Neural progenitor cell (in vitro differentiated cells): ENCODE measurements around the gene LRRC75A. TPM values are rescaled to one million over a fixed set of nuclear protein-coding genes. Genes with fewer than 3 reads are reported as not detected.

Source experiments
- DNase-seq: peaks from one replicate; pipeline ENCODE4 v3.0.0-alpha.2; 2016; ENCODE audit warnings: low spot score
- H2AFZ ChIP-seq: fragments of 200-600 bp; sonication (generic); replicated peaks from 2 replicates; pipeline ENCODE4 v1.6.1; 2016; ENCODE audit warnings: antibody characterized with exemption
- H3F3A ChIP-seq: fragments of 200-600 bp; sonication (generic); 2 replicates; pipeline ENCODE4 v1.6.1; 2016; ENCODE audit warnings: antibody characterized with exemption, low read depth
- H3K27ac ChIP-seq: fragments of 200-600 bp; sonication (generic); 2 replicates; pipeline ENCODE4 v1.5.1; 2016; ENCODE audit warnings: mild to moderate bottlenecking
- H3K27me3 ChIP-seq: fragments of 200-600 bp; sonication (generic); 2 replicates; pipeline ENCODE4 v1.6.1; 2016; ENCODE audit warnings: mild to moderate bottlenecking, moderate library complexity
- H3K36me3 ChIP-seq: fragments of 200-600 bp; sonication (generic); 2 replicates; pipeline ENCODE4 v1.5.1; 2016
- H3K4me1 ChIP-seq: fragments of 200-600 bp; sonication (generic); 2 replicates; pipeline ENCODE4 v1.6.1; 2016; ENCODE audit warnings: mixed run types
- H3K4me2 ChIP-seq: fragments of 200-600 bp; sonication (generic); 2 replicates; pipeline ENCODE4 v1.6.1; 2016
- H3K4me3 ChIP-seq: fragments of 200-600 bp; sonication (generic); 2 replicates; pipeline ENCODE4 v1.5.1; 2016
- H3K79me2 ChIP-seq: fragments of 200-600 bp; sonication (generic); 2 replicates; pipeline ENCODE4 v1.6.1; 2016; ENCODE audit warnings: low read depth
- H3K9ac ChIP-seq: fragments of 200-600 bp; sonication (generic); 2 replicates; pipeline ENCODE4 v1.6.1; 2016
- H3K9me3 ChIP-seq: fragments of 200-600 bp; sonication (generic); 2 replicates; pipeline ENCODE4 v1.5.1; 2016; ENCODE audit warnings: low read depth
- H4K20me1 ChIP-seq: fragments of 200-600 bp; sonication (generic); 2 replicates; pipeline ENCODE4 v1.6.1; 2016; ENCODE audit warnings: low read depth
- H3K27ac Mint-ChIP-seq: 3 replicates; pipeline ENCODE4 v1.8.0; 2021; ENCODE audit warnings: mixed read lengths
- H3K27me3 Mint-ChIP-seq: 2 replicates; pipeline ENCODE4 v1.8.0; 2022; ENCODE audit warnings: low read depth, mild to moderate bottlenecking, inconsistent platforms, moderate library complexity, mixed read lengths; ENCODE audit not compliant: insufficient read depth
- H3K36me3 Mint-ChIP-seq: 3 replicates; pipeline ENCODE4 v1.8.0; 2021; ENCODE audit warnings: mixed read lengths
- H3K4me1 Mint-ChIP-seq: 3 replicates; pipeline ENCODE4 v1.8.0; 2021; ENCODE audit warnings: mixed read lengths
- H3K4me3 Mint-ChIP-seq: 3 replicates; pipeline ENCODE4 v1.8.0; 2021; ENCODE audit warnings: mild to moderate bottlenecking, moderate library complexity, mixed read lengths
- H3K9me3 Mint-ChIP-seq: 3 replicates; pipeline ENCODE4 v1.8.0; 2020; ENCODE audit warnings: mixed read lengths
- EZH2 ChIP-seq: fragments of 200-600 bp; sonication (generic); IDR thresholded peaks from 2 replicates; pipeline ENCODE4 v1.6.1; 2017; ENCODE audit warnings: antibody characterized with exemption, mild to moderate bottlenecking, moderate library complexity
- EZH2phosphoT487 ChIP-seq: fragments of 200-600 bp; sonication (generic); IDR thresholded peaks from 2 replicates; pipeline ENCODE4 v1.6.1; 2017; ENCODE audit warnings: antibody characterized with exemption
- total RNA-seq: library from RNA; depleted of rRNA; stranded (reverse); fragments of >200 nt; gene quantifications from 2 replicates; pipeline ENCODE4 v1.2.3, GENCODE V29; 2015; ENCODE audit warnings: low replicate concordance
- TF ChIP-seq, protein P1 (sequence below): fragments of 200-600 bp; sonication (generic); IDR thresholded peaks from 2 replicates; pipeline ENCODE4 v1.5.1; 2017; ENCODE audit warnings: antibody characterized with exemption, mild to moderate bottlenecking

LRRC75A gene
- total RNA-seq, 1 donor from 2014 or later = 4.0 TPM

DNA sequence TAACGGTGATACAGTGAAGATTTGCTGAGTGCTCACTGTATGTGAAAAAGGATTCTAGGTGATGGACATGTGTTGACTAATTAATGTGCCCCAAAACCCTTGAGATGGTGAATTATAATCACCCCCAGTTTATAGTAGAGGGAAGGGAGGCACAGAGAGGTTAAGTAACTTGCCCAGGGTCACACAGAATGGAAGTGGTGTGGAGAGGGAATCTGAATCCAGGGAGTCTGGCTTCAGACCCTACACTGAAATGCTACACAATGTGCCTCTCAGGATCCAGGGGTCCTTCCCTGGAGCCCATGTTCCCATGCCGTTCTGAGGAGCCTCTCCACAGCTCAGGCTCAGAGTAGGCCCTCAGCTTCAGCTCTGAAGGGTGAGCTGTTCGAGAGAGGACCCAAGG lies 65.0 kb downstream of the LRRC75A start:
- no peak overlapping the region for H3K27ac ChIP-seq
- Mint-ChIP-seq H3K4me1 (peaks cover 9% of the 10 kb centered on the region), H3K27ac (no peak overlapping the region), H3K27me3 (no peaks in the 10 kb centered on the region), H3K36me3 (no peaks in the 10 kb centered on the region), H3K9me3 (no peaks in the 10 kb centered on the region), H3K4me3 (no peak overlapping the region)
- H3K9me3 ChIP-seq = no peaks in the 10 kb centered on the region
- H3F3A ChIP-seq = no peaks in the 10 kb centered on the region
- DNase-seq = no peak
- H3K4me3 ChIP-seq = no peak overlapping the region
- H3K27me3 ChIP-seq = no peaks in the 10 kb centered on the region
- no peak overlapping the region for H3K9ac ChIP-seq
- H4K20me1 ChIP-seq = no peaks in the 10 kb centered on the region
- H3K4me1 ChIP-seq = no peaks in the 10 kb centered on the region
- TF ChIP-seq EZH2 (no peak), EZH2phosphoT487 (no peak)
- TF ChIP-seq, protein P1, sequence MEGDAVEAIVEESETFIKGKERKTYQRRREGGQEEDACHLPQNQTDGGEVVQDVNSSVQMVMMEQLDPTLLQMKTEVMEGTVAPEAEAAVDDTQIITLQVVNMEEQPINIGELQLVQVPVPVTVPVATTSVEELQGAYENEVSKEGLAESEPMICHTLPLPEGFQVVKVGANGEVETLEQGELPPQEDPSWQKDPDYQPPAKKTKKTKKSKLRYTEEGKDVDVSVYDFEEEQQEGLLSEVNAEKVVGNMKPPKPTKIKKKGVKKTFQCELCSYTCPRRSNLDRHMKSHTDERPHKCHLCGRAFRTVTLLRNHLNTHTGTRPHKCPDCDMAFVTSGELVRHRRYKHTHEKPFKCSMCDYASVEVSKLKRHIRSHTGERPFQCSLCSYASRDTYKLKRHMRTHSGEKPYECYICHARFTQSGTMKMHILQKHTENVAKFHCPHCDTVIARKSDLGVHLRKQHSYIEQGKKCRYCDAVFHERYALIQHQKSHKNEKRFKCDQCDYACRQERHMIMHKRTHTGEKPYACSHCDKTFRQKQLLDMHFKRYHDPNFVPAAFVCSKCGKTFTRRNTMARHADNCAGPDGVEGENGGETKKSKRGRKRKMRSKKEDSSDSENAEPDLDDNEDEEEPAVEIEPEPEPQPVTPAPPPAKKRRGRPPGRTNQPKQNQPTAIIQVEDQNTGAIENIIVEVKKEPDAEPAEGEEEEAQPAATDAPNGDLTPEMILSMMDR = no peak
- no peaks in the 10 kb centered on the region for H3K79me2 ChIP-seq
- H3K4me2 ChIP-seq = no peak overlapping the region
- H2AFZ ChIP-seq = no peak overlapping the region
- no peaks in the 10 kb centered on the region for H3K36me3 ChIP-seq

DNA sequence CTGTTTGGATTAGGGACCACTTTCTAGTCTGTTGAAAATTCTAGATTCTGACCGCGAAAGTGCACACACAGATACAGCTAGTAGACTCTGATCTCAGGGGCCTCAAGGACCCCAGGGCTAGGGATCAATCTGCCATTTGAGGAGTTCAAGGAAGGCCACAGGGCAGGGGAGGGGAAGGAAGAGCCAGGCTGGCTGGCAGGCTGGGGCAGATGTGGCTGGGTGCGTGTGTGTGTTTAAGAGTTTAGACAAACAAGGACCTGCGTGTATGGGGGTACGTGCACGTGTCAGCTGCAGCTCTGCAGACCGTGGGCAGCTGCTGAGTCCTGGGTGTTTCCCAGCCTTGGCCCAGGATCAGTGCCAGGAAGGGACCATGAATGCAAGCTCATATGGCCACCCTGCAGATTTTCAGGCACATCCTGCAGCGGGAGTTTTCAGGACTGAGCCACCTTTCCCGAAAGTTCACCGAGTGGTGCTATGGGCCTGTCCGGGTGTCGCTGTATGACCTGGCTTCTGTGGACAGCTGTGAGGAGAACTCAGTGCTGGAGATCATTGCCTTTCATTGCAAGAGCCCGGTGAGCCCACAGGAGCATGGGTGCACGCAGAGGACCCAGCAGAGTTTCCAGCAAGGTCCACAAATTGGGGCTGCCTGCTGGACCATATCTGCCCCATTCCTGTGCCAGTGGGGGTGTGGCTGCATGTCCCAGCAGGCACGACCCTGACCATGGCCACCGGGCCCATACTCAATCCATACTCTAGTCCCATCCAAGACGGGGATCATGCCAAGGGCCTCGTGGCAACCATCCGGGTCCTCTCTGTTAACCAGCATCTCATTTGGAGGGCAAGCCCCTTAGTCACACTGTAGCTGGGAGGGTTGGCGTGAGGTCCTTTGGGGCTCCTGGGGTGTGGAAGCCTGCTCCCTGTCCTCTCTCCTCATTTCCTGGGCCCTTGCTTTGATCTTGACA lies 66.0 kb downstream of the LRRC75A start:
- H3K36me3 ChIP-seq = no peaks in the 10 kb centered on the region
- peaks cover 9% of the 10 kb centered on the region for H3K4me1 Mint-ChIP-seq
- H3K36me3 Mint-ChIP-seq = no peaks in the 10 kb centered on the region
- no peaks in the 10 kb centered on the region for H3K9me3 ChIP-seq
- peak overlapping the region; percentile 10 for H3K27ac Mint-ChIP-seq
- TF ChIP-seq, protein P1 = no peak
- no peak for TF ChIP-seq EZH2
- no peak for TF ChIP-seq EZH2phosphoT487
- no peak overlapping the region for H3K4me3 ChIP-seq
- peak overlapping the region; percentile 73 for H3K4me3 Mint-ChIP-seq
- no peaks in the 10 kb centered on the region for H3K4me1 ChIP-seq
- no peak overlapping the region for H3K4me2 ChIP-seq
- no peak overlapping the region for H3K9ac ChIP-seq
- no peaks in the 10 kb centered on the region for H3F3A ChIP-seq
- no peaks in the 10 kb centered on the region for H3K79me2 ChIP-seq
- no peaks in the 10 kb centered on the region for H3K27me3 ChIP-seq
- no peaks in the 10 kb centered on the region for H3K9me3 Mint-ChIP-seq
- H4K20me1 ChIP-seq = no peaks in the 10 kb centered on the region
- DNase-seq = no peak
- H2AFZ ChIP-seq = no peak overlapping the region
- H3K27me3 Mint-ChIP-seq = no peaks in the 10 kb centered on the region
- no peak overlapping the region for H3K27ac ChIP-seq

DNA sequence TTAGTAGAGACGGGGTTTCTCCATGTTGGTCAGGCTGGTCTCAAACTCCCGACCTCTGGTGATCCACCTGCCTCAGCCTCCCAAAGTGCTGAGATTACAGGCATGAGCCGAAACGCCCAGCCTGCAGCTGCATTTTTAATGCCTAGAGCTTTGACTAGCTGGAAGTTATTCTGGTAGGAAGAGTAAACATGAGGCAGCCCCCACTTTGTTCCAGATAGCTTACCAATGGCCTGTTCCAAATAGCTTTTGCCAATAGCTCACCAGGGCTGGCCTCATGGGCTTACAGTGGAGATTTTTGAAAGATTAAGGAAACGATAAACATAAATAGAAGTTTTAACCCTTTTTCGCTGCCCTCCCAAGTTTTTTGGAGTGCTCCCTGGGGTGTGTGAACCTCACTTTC lies 66.8 kb downstream of the LRRC75A start:
- no peaks in the 10 kb centered on the region for H3K4me1 ChIP-seq
- no peak overlapping the region for H3K4me3 ChIP-seq
- Mint-ChIP-seq H3K36me3 (no peaks in the 10 kb centered on the region), H3K4me3 (no peak overlapping the region), H3K27ac (no peak overlapping the region), H3K9me3 (no peaks in the 10 kb centered on the region), H3K4me1 (peaks cover 13% of the 10 kb centered on the region), H3K27me3 (no peaks in the 10 kb centered on the region)
- no peaks in the 10 kb centered on the region for H3K79me2 ChIP-seq
- H3K9ac ChIP-seq = no peak overlapping the region
- H3K27me3 ChIP-seq = no peaks in the 10 kb centered on the region
- H3K27ac ChIP-seq = no peak overlapping the region
- no peaks in the 10 kb centered on the region for H3K36me3 ChIP-seq
- no peak for TF ChIP-seq EZH2phosphoT487
- no peak for TF ChIP-seq EZH2
- TF ChIP-seq, protein P1 = no peak
- DNase-seq = no peak
- H4K20me1 ChIP-seq = no peaks in the 10 kb centered on the region
- no peak overlapping the region for H2AFZ ChIP-seq
- no peaks in the 10 kb centered on the region for H3K9me3 ChIP-seq
- no peak overlapping the region for H3K4me2 ChIP-seq
- no peaks in the 10 kb centered on the region for H3F3A ChIP-seq
